PC-9 (cell line): Measurements from ENCODE around the gene ARHGAP42.

Experiments used
- EZH2 ChIP-seq: fragments of 200-600 bp; sonication (generic); IDR thresholded peaks from 2 replicates; pipeline ENCODE4 v1.8.0; 2017; ENCODE audit warnings: antibody characterized with exemption, low read depth
- TF ChIP-seq, protein P1 (sequence below): fragments of 200-600 bp; sonication (generic); conservative IDR thresholded peaks from 2 replicates; pipeline ENCODE4 v1.6.1; 2017; ENCODE audit warnings: mixed run types, antibody characterized with exemption, mild to moderate bottlenecking, moderate library complexity

DNA sequence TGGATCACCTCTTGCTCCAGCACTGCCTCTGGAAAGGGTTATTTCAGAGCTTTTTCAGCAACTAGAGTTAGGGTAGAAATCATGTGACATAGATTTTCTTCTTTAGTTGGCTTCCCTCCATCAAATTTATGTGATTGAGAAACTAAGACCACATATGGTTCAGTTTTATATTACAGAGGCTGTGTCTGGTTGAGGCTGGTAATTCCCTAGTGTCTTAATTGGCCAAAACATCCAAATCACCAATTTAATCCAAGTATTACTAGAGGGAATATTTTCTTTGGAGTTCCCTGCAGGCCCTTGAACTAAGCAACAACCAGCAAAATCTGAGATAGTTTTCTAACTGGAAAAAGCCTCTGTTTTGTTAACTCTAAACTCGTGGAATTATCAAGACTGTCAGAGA, 136.3 kb downstream of the ARHGAP42 start:
- TF ChIP-seq, protein P1, sequence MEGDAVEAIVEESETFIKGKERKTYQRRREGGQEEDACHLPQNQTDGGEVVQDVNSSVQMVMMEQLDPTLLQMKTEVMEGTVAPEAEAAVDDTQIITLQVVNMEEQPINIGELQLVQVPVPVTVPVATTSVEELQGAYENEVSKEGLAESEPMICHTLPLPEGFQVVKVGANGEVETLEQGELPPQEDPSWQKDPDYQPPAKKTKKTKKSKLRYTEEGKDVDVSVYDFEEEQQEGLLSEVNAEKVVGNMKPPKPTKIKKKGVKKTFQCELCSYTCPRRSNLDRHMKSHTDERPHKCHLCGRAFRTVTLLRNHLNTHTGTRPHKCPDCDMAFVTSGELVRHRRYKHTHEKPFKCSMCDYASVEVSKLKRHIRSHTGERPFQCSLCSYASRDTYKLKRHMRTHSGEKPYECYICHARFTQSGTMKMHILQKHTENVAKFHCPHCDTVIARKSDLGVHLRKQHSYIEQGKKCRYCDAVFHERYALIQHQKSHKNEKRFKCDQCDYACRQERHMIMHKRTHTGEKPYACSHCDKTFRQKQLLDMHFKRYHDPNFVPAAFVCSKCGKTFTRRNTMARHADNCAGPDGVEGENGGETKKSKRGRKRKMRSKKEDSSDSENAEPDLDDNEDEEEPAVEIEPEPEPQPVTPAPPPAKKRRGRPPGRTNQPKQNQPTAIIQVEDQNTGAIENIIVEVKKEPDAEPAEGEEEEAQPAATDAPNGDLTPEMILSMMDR = no peak
- TF ChIP-seq EZH2 = no peak
